ENCODE measurements around the gene ATAD1.
"Not testable (repeated sequence)": the region's sequence is repeated elsewhere in the genome, so short reads cannot be mapped to it uniquely, and the experiment has no call there.

The ATAD1 gene

DNA sequence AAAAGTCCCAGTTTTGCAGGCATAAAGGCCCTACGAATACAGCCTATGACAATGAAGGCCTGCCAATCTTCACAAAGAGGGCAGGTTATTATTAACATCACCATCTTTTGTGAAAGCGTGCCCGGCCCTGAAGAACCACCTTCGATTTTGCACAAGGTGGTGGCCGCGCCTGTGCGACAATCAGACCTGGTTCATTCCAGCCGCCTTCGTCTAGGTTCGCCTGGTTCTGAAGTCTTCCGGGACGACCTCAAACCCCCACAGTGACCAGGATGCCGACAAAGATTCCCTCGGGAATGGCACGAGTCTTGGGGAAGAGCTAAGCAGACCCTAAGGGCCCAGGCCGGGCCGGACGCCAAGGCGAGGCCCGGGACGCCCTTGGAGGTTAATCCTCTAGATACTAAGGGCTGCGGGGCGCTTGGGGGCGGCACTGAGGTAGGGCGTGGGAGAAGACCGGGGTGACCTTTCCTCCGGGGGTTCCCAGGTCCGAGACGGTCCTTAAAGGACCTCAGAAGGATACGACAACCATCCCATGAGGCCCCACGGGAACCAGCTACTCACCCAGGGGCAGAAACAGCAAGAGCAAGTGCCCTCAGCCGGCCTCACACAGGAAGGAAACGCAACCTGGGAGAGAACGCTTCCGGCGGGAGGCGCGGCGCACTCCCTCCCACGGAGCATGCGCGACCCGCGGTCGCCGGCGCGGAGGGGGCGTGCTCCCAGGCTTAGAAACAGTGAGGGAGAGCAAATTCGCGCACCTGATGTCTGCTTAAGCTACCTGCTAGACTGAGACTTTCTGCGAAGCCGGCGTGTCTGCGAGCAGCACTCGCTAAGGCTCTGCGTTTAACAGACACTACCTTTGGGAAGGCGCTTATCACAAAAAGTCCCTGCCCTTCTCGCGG, at the start of gene ATAD1:
ATAD1 (minus strand) TSS at position 618 of the 896 bp plus-strand sequence. CDS start 3,627 bp downstream, outside the sequence.
- peak; percentile 44 for DNase-seq (ENCODE audit: low read depth, low spot score)

GRCh38 chr10:87867453-87867852, 49.4 kb upstream of the ATAD1 start:
- no peak for DNase-seq (ENCODE audit: low read depth, low spot score)

DNA sequence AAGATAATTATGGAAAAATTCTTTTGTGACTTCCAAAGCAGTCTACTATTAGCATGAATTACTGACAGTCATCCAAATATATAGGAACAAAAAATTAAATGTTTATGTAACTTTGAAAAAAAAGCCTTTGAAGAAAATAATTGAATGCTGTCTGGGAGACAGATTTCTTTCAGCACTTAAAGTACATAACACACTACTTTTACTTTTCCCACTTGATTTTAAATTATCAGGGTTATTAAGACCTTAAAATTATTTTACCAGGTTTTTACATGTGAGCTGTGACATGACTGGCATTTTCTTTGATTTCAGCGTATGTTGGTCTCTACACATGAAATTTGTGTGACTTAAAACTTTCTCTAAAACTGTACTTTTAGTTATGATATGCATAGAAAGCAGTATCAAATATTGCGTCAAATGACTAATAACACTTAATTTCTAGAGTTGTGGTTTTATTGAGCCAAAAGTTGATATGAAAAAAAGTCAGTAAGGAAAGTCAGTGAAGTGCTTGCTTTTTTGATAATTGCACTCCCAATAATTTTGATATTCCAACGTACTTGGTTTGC, 48.5 kb upstream of the ATAD1 start:
- DNase-seq (ENCODE audit: low read depth, low spot score), result no peak

GRCh38 chr10:87865241-87865881, 47.3 kb upstream of the ATAD1 start:
- DNase-seq (ENCODE audit: low read depth, low spot score), result no peak

DNA sequence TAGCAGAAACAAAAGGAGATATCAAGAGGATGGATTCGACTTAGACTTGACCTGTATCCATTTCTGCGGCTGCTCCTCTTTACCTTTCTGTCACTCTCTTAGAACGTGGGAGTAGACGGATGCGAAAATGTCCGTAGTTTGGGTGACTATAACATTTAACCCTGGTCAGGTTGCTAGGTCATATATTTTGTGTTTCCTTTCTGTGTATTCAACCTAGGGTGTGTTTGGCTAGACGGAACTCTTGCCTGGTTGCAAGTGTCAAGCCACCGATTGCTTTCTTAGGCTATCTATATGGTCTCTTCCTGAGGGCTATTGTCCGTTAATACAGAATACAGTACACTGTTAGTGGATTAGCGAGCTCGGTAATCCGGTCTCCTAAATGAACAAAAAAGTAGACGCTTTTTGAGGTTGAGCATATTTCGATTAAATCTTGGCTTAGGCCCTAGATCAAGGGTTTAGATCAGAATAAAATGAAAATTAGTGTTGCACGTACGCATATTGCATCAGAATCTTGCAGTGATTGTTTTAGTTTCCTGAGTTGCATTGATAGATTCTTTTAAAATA, 46.6 kb upstream of the ATAD1 start:
- DNase-seq (ENCODE audit: low read depth, low spot score), result no peak

GRCh38 chr10:87863951-87864495, 46.0 kb upstream of the ATAD1 start:
- DNase-seq (ENCODE audit: low read depth, low spot score), result not testable (repeated sequence)

GRCh38 chr10:87863053-87863943, 45.3 kb upstream of the ATAD1 start, which contains the start of the genes KLLN and PTEN:
KLLN (minus strand) TSS chr10:87863533; CDS start chr10:87862487, 1,046 bp downstream.
PTEN (plus strand) TSS chr10:87863625; CDS start chr10:87864470, 845 bp downstream.
- DNase-seq (ENCODE audit: low read depth, low spot score), result peak; percentile 75

- no peak for DNase-seq (ENCODE audit: low read depth, low spot score)
These were observed 44.6 kb upstream of the ATAD1 start for GRCh38 chr10:87862679-87863052.

- peak; percentile 93 for DNase-seq (ENCODE audit: low read depth, low spot score)
These were observed 44.1 kb upstream of the ATAD1 start for GRCh38 chr10:87861953-87862678.

- no peak for DNase-seq (ENCODE audit: low read depth, low spot score)
These were observed 43.5 kb upstream of the ATAD1 start for GRCh38 chr10:87861566-87861952.

DNA sequence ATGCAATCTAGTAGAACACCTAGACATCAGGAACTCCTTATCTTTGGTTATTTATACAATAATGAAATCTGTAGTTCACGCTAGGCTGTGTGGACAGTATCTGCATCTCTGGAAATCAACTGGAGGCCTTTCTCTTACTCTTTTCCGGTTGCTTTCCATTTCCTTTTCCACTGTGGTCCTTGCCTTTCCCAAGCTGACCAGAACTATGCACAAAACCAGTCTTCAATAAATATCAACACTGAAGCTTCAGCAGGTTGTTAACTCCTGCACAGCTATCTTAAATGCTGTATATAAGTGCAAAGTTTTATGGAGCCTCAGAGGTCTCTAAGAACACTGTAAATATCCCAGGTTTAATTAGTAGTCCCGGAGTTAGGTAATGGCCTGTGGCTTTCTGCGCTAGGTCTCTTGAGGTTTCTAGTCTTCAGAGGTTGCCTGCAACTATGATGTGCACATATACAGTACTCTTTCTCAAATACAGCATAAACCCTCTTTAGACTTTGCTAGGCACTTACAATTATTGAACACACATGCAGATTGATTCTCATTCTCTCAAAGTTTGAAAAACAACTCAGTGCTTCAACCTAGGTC, 42.9 kb upstream of the ATAD1 start:
- no peak for DNase-seq (ENCODE audit: low read depth, low spot score)

DNA sequence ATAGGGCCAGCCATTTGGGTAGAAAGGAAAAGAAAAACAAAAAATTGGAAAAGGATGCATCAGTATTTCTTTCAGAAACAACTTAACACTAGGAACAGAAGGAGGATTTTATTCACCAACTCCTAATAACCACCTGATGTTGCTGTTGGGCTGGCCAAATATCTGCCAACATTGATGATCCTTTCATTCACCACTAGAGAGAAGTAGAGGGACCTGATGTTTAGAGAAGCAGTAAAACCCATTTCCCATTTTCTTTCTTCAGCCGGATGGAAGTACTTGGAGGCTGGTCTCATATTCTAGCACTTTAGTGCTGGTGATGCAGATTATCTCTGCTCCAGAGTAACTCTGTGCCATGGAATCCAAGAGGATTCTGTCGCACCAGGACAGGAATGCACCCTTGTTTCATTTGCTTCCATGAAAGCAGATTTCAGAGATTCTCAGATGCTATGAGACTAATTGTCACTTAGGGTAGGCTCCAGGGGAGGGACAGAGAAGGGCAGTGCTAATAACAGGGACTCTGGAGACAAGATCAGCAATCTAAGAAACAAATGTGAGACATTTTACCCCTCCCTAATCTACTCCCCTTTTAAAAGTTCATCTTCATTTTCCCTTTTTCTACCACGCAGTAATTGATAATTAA, 42.2 kb upstream of the ATAD1 start:
- DNase-seq (ENCODE audit: low read depth, low spot score), result peak; percentile 55

DNA sequence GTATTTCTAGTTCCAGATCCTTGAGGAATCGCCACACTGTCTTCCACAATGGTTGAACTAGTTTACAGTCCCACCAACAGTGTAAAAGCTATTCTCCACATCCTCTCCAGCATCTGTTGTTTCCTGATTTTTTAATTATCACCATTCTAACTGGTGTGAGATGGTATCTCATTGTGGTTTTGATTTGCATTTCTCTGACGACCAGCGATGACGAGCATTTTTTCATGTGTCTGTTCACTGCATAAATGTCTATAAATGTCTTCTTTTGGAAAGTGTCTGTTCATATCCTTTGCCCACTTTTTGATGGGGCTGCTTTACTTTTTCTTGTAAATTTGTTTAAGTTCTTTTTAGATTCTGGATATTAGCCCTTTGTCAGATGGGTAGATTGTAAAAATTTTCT, 37.6 kb upstream of the ATAD1 start:
- DNase-seq (ENCODE audit: low read depth, low spot score), result not testable (repeated sequence)

DNA sequence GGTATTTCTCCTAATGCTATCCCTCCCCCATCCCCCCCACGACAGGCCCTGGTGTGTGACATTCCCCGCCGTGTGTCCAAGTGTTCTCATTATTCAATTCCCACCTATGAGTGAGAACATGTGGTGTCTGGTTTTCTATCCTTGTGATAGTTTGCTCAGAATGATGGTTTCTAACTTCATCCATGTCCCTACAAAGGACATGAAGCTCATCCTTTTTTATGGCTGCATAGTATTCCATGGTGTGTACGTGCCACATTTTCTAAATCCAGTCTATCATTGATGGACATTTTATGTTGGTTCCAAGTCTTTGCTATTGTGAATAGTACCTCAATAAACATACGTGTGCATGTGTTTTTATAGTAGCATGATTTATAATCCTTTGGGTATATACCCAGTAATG, 37.2 kb upstream of the ATAD1 start:
- not testable (repeated sequence) for DNase-seq (ENCODE audit: low read depth, low spot score)

DNA sequence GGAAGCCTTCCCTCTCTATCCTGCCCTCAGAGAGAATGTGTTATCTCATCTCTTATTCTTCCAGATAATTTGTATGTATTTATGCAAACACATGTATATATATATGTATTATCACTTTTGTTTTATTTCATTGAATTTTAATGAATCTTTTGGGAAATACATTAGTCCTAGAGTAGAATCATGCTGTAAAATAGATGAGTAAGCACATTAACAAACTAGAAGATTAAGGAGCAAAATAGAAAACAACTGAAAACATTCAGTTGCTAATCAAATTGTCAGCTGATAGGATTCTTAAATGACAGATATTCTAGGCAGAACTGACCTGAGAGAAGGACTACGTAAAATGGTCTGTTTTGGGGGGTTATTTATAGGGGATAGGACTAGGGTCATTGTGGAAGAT, 34.1 kb upstream of the ATAD1 start:
- DNase-seq (ENCODE audit: low read depth, low spot score), result no peak

- DNase-seq (ENCODE audit: low read depth, low spot score), result no peak
These were observed 32.7 kb upstream of the ATAD1 start for GRCh38 chr10:87850742-87851205.

DNA sequence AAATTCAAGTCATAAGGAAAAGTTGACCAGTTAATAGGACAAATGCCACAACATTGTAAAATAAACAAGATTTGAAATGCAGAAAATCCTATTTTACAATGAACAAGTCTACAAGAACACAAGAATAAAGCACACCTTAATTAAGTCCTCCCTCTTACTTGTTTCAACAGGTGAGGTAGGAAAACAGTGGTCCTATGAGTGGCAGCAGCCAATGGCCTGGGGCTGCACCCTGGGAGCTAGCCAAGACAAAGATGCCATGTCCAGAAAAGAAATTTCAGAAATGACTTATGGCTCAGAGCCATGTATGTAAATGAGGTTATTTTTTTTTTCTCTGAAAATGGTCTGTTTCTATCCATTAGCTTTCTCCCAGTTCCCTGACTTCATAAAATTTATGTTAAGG, 31.0 kb upstream of the ATAD1 start:
- no peak for DNase-seq (ENCODE audit: low read depth, low spot score)

GRCh38 chr10:87847550-87847949, 29.5 kb upstream of the ATAD1 start:
- DNase-seq (ENCODE audit: low read depth, low spot score), result no peak

- not testable (repeated sequence) for DNase-seq (ENCODE audit: low read depth, low spot score)
These were observed 28.7 kb upstream of the ATAD1 start for GRCh38 chr10:87846711-87847110.

All from smooth muscle cell of the brain vasculature (primary cell).